Heart left ventricle (tissue), 13 donors: ENCODE data around the gene SHC3.

Experiments
- CTCF ChIP-seq, 12 donors: fragments of 200-600 bp; sonication (generic) in 4 of 12; IDR thresholded peaks; one replicate each; pipeline versions ENCODE4 v1.5.0 to v1.8.0; 2018 to 2022; ENCODE audit warnings: antibody characterized with exemption in 12 of 12, mild to moderate bottlenecking in 5 of 12
- POLR2A ChIP-seq, 2 donors: fragments of 450-650 bp; IDR thresholded peaks; one replicate each; pipeline ENCODE4 v1.6.1; 2017; ENCODE audit warnings: antibody characterized with exemption in 2 of 2, mild to moderate bottlenecking in 2 of 2, moderate library complexity in 2 of 2
- donor health status: ischemic (EF 13 %, LVEDD 7.1; RV severe dilation, severe dysfunction).
- donor health status: DM: no; HTN: yes; CAD: no.
- donor health status: DM: no; HTN: no; CAD: no.
- donor health status: ischemic (EF 25% LVEDD 6.9; RV normal size, moderate dysfunction).
- donor health status: ischemic (EF 25% LVEDD 5.7; RV mildly dilated, moderate dysfunction).
- donor health status: ischemic (EF 35%, LVEDD 5.7; RV mildly dilated, moderate dysfunction).
- donor health status: nonischemic (EF 11% LVEDD 7.7; RV severe dilation, severe dysfunction).
- donor health status: DM: yes; HTN: yes; CAD: no.
- donor health status: PGD.
- donor health status: ischemic (EF 29% LVEDD 5.4; RV normal size, mild dysfunction).
- donor health status: nonischemic (EF 23%, LVEDD 6.1; RV moderate dilation, normal function).

- TF ChIP-seq CTCF (IDR thresholded peaks at IDR 0.05) (peak in 6 of 12 donors; percentile 9 to 37 (median 17)), POLR2A (IDR thresholded peaks at IDR 0.05) (peak; percentile 42 to 90)
Observed at GRCh38 chr9:88991066-88992034, 187.3 kb downstream of the SHC3 start, which contains the start of gene S1PR3.
